Ishikawa (cell line): ENCODE results near the gene RBM42.

Experiments
- EGR1 ChIP-seq: IDR thresholded peaks from 2 replicates; pipeline ENCODE4 v1.6.1; 2012
- EP300 ChIP-seq: IDR thresholded peaks from 2 replicates; pipeline ENCODE4 v1.6.1; 2012; ENCODE audit warnings: borderline replicate concordance
- FOXM1 ChIP-seq: IDR thresholded peaks from 2 replicates; pipeline ENCODE4 v1.6.1; 2012; ENCODE audit warnings: low read depth, borderline replicate concordance
- NFIC ChIP-seq: IDR thresholded peaks from 2 replicates; pipeline ENCODE4 v1.6.1; 2012
- RAD21 ChIP-seq: IDR thresholded peaks from 2 replicates; pipeline ENCODE4 v1.6.1; 2012; ENCODE audit warnings: low read depth
- TEAD4 ChIP-seq: IDR thresholded peaks from 2 replicates; pipeline ENCODE4 v1.6.1; 2012
- YY1 ChIP-seq: IDR thresholded peaks from 2 replicates; pipeline ENCODE4 v1.6.1; 2012; ENCODE audit warnings: low read depth
- TF ChIP-seq, protein P1 (sequence below): IDR thresholded peaks from 2 replicates; pipeline ENCODE4 v1.6.1; 2012; ENCODE audit warnings: low read depth, mild to moderate bottlenecking

DNA sequence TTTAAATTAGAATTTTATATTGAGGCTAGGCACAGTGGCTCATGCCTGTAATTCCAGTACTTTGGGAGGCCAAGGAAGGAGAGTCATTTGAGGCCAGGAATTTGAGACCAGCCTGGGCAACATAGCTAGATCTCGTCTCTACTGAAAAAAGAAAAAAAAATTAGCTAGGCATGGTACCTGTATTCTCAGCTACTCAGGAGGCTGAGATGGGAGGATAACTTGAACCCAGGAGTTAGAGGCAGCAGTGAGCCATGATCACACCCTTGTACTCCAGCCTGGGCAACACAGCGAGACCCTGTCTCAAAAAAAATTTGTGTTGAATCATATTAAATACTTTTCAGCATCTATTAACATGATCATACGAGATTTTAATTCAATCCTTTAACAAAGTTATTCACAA is 38.0 kb upstream of the RBM42 start:
- TF ChIP-seq YY1 (no peak), TEAD4 (no peak), FOXM1 (no peak), EGR1 (no peak), NFIC (no peak), RAD21 (no peak), EP300 (no peak)
- TF ChIP-seq, protein P1, sequence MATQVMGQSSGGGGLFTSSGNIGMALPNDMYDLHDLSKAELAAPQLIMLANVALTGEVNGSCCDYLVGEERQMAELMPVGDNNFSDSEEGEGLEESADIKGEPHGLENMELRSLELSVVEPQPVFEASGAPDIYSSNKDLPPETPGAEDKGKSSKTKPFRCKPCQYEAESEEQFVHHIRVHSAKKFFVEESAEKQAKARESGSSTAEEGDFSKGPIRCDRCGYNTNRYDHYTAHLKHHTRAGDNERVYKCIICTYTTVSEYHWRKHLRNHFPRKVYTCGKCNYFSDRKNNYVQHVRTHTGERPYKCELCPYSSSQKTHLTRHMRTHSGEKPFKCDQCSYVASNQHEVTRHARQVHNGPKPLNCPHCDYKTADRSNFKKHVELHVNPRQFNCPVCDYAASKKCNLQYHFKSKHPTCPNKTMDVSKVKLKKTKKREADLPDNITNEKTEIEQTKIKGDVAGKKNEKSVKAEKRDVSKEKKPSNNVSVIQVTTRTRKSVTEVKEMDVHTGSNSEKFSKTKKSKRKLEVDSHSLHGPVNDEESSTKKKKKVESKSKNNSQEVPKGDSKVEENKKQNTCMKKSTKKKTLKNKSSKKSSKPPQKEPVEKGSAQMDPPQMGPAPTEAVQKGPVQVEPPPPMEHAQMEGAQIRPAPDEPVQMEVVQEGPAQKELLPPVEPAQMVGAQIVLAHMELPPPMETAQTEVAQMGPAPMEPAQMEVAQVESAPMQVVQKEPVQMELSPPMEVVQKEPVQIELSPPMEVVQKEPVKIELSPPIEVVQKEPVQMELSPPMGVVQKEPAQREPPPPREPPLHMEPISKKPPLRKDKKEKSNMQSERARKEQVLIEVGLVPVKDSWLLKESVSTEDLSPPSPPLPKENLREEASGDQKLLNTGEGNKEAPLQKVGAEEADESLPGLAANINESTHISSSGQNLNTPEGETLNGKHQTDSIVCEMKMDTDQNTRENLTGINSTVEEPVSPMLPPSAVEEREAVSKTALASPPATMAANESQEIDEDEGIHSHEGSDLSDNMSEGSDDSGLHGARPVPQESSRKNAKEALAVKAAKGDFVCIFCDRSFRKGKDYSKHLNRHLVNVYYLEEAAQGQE: no peak
